Measurements from ENCODE around the gene CD180. TPM values are rescaled to one million over a fixed set of nuclear protein-coding genes. Genes with fewer than 3 reads are reported as not detected.

Gene CD180
- total RNA-seq, 3 donors from 2014 or later = 0.87 to 1.4 (median 1.3) TPM

DNA sequence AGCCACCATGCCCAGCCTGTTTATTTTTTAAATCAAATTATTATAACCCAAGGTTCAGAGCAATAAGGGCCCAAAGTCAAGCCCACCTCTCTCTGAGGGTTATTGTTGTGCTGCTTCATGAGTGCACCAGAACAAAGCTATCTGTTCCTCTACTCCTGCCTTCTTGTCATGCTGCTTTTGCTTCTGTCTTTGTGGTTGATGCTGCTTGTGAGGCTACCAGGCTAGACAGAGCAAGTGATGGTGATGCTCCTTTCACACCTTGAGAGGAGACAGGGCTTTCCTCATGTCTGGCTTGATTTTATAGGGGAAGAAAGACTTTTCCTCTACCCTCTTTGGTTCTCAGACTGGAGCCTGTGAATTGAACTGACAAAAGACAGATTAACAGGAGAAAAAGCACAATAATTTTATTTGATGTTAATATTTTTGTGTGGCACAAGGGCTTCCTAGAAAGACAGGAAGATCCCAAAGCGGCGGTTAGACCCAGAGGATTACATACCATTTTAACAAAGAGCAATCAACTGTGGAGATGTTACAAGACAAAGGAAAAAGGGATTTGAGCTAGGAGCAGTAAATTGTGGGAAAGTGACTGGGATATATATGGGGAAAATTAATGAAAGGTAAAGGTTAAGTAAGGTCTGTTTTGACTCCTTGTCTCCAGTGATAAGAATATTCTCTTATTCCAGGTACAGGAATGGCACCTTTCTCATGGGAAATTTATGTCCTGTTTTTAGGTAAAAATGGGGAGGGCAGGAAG is 4.4 kb upstream of the CD180 start:
- TF ChIP-seq, protein P1, sequence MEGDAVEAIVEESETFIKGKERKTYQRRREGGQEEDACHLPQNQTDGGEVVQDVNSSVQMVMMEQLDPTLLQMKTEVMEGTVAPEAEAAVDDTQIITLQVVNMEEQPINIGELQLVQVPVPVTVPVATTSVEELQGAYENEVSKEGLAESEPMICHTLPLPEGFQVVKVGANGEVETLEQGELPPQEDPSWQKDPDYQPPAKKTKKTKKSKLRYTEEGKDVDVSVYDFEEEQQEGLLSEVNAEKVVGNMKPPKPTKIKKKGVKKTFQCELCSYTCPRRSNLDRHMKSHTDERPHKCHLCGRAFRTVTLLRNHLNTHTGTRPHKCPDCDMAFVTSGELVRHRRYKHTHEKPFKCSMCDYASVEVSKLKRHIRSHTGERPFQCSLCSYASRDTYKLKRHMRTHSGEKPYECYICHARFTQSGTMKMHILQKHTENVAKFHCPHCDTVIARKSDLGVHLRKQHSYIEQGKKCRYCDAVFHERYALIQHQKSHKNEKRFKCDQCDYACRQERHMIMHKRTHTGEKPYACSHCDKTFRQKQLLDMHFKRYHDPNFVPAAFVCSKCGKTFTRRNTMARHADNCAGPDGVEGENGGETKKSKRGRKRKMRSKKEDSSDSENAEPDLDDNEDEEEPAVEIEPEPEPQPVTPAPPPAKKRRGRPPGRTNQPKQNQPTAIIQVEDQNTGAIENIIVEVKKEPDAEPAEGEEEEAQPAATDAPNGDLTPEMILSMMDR (IDR thresholded peaks at IDR 0.05) = no peak
- no peak for DNase-seq
- no peaks in the 10 kb centered on the region for H3K36me3 ChIP-seq (ENCODE audit: low read depth)
- no peaks in the 10 kb centered on the region for H3K9me3 ChIP-seq
- H3K4me3 ChIP-seq = no peak overlapping the region
- intact Hi-C loops (cut with DNase I, micrococcal nuclease) = no loop called here
- no peaks in the 10 kb centered on the region for H3K4me1 ChIP-seq (ENCODE audit: low read depth)
- ATAC-seq = no peak

DNA sequence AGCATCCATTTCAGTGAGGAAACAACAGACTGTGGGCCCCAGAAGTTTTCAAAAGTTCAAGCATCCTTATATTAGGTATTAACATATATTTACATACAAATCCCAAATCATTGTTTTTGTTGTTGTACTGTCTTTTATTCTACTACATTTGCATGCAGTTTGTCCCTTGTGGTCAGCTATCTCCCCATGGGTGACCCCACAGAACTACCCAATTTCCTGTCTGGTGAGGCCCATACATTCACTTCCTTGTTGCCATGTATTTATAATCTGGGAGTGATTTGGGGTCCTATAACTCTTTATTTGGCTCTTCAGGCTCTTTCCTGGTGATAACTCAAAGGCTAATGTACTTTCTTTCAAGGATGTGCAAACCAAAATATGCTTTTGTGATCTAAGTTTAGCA is 3.3 kb upstream of the CD180 start:
- Histone ChIP-seq H3K36me3 (ENCODE audit: low read depth) (no peaks in the 10 kb centered on the region), H3K4me3 (no peak overlapping the region), H3K4me1 (ENCODE audit: low read depth) (no peaks in the 10 kb centered on the region), H3K9me3 (no peaks in the 10 kb centered on the region)
- ATAC-seq (no peak), DNase-seq (no peak)
- TF ChIP-seq, protein P1 (IDR thresholded peaks at IDR 0.05) = no peak
- intact Hi-C loops (cut with DNase I, micrococcal nuclease) = no loop called here

DNA sequence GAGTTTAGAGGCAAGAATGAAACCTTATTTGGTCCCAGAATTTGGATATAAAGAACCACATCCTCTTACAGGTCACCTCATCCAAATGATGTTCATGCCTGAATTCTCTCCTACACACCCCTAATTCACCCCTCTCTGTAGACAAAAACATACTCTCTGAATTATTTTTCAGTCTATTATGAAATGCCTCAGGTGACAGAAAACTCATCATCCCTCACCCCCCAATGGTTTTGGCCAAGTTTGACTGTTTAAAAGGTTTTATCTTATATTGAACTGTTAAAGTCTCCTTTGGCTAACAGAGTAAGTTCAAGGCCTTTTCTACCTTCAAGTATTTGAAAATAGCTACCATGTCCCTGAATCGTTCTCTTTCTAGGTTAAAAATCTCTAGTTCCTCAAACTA is 2.3 kb upstream of the CD180 start:
- DNase-seq (no peak), ATAC-seq (no peak)
- intact Hi-C loops (cut with DNase I, micrococcal nuclease) = no loop called here
- TF ChIP-seq, protein P1 (IDR thresholded peaks at IDR 0.05) = no peak
- Histone ChIP-seq H3K4me1 (ENCODE audit: low read depth) (no peaks in the 10 kb centered on the region), H3K9me3 (no peaks in the 10 kb centered on the region), H3K36me3 (ENCODE audit: low read depth) (no peaks in the 10 kb centered on the region), H3K4me3 (no peak overlapping the region)

DNA sequence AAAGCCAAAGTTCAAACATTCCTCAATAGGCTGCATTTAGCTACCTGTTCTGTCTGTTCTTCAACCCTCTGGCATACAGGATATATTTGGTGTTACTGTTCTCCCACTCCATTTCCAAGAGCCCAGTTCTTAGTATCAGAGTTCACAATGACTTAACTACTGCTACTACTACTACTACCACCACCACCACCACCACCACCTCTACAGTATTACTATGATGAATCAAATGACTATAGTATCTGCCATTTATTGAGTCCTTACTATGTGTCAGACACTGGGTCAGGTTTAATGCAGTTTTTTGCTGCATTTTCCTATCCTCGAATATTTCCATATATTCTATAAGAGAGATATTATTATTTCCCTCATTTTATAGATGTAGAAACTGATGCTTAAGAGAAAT is 937 bp upstream of the CD180 start:
- DNase-seq = no peak
- Histone ChIP-seq H3K4me3 (no peak overlapping the region), H3K4me1 (ENCODE audit: low read depth) (peaks cover 8% of the 10 kb centered on the region), H3K9me3 (no peaks in the 10 kb centered on the region), H3K36me3 (ENCODE audit: low read depth) (no peaks in the 10 kb centered on the region)
- no peak for ATAC-seq
- intact Hi-C loops (cut with DNase I, micrococcal nuclease) = no loop called here
- TF ChIP-seq, protein P1 (IDR thresholded peaks at IDR 0.05) = no peak

DNA sequence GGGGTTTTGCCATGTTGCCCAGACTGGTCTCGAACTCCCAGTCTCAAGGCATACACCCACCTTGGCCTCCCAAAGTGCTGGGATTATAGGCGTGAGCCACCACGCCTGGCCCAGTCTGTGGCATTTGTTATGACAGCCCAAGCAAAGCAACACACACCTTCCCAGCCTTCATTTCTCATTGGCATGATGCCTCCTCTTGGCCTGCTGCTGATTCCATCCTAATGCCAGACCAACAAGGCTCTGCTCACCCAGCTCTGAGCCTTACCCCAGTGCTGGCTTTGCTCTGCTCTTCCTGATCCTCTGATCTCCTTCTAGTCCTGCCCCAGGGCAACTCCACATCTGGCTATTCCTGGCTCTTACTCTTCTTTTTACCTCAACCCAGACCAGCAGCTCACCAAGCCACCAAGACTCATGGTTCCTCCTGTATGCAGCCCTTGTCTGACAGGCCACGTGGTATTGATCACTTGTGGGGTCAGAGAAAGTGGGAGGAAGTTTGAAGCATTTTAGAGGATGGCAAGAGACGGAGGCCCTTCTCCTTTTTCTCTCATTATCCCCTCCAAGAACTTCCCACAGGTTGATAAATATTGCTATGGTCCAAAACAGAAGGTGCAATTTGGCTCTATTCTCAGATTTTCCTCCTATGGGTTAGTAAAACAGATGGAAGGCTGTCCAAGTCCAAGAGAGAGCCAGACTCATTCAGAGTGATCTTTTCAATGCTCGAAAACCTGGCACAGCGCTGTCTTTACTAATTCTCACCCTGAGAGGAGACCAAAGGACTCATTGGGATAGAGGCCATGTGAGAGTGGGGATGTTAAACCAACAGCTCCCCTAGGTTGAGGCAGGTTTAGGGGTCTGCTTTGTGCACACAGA is 958 bp downstream of the CD180 start:
- TF ChIP-seq, protein P1 (IDR thresholded peaks at IDR 0.05) = no peak
- peaks cover 8% of the 10 kb centered on the region for H3K4me1 ChIP-seq (ENCODE audit: low read depth)
- ATAC-seq (peak; percentile 39), DNase-seq (no peak)
- no peaks in the 10 kb centered on the region for H3K9me3 ChIP-seq
- H3K4me3 ChIP-seq = no peak overlapping the region
- no peaks in the 10 kb centered on the region for H3K36me3 ChIP-seq (ENCODE audit: low read depth)
- intact Hi-C loops (cut with DNase I, micrococcal nuclease) = no loop called here
